HG03565 (cell line): ENCODE results near the gene ZNF629.
"Not testable (repeated sequence)": the region's sequence is repeated elsewhere in the genome, so short reads cannot be mapped to it uniquely, and the experiment has no call there.

Experiments
- ATAC-seq: cut with Tn5 transposase; IDR thresholded peaks from one replicate; pipeline ENCODE4 v1.9.1; 2021; ENCODE audit warnings: mild to moderate bottlenecking, moderate library complexity; ENCODE audit not compliant: unreplicated experiment

Gene ZNF629

DNA sequence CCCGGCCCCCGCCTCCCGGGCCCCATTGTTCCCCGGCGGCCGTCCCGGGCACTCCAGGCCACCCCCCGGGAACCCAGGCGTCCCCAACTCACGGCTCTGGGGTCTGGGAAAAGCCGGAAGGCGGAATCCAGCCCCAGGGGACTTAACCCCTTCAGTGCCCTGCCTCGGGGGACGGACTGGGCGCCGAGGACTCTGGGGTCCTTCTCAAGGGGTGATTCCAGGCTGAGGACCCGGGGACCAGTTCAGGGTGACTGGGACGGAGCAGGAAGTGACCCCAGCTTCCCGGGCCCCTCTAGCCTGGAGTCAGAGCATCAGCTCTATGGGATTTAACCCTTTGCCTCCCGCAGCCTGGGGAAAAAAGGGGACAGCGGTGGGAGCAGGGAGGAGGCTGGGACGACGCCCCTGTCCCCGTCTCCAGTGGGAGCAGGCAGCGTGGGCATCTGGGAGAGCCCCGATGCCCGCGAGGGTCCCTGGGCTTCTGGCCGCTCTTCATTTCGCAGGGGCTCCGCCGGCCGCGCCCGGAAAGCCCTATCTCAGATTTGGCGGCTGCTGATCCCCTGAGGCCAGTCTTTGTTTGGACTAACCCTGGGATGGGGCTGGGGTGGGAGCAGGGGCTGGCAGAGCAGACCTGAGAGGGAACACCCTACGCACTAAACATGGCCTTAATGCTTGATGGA, at the start of gene ZNF629:
ZNF629 (minus strand) TSS at position 270 of the 677 bp plus-strand sequence. CDS start 2,723 bp downstream, outside the sequence.
- ATAC-seq: no peak

DNA sequence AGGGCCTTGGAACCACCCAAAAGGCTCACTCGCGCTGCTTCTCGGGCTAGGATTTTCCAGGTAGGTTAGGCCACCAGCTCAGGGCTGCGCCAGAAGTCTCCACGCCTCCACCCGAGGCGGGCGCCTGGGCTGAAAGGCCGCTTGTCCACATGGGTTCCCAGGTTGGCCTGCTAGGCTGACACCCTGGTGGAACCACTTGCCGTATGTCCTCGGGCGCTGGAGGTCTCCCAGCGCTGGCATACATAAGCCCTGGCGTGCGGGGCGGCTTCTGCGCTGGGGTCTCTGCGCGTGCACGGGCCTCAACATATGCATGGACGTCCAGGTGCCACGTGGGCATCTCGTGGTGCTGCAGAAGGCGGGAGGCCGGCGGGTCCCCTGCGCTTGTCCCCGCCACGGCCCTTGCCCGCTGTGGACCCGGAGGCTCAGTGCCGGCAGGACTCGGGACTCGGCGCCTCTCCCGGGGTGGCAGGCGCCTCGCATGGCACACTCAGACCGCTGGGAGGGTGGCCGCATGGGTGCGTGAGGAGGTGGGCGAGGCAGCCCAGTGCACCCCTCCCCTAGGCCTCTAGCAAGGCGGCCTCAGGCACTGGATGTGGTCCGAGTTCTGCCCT, 47.2 kb upstream of the ZNF629 start:
- no peak for ATAC-seq

- no peak for ATAC-seq
Observed at GRCh38 chr16:30830072-30830417, 43.0 kb upstream of the ZNF629 start.

DNA sequence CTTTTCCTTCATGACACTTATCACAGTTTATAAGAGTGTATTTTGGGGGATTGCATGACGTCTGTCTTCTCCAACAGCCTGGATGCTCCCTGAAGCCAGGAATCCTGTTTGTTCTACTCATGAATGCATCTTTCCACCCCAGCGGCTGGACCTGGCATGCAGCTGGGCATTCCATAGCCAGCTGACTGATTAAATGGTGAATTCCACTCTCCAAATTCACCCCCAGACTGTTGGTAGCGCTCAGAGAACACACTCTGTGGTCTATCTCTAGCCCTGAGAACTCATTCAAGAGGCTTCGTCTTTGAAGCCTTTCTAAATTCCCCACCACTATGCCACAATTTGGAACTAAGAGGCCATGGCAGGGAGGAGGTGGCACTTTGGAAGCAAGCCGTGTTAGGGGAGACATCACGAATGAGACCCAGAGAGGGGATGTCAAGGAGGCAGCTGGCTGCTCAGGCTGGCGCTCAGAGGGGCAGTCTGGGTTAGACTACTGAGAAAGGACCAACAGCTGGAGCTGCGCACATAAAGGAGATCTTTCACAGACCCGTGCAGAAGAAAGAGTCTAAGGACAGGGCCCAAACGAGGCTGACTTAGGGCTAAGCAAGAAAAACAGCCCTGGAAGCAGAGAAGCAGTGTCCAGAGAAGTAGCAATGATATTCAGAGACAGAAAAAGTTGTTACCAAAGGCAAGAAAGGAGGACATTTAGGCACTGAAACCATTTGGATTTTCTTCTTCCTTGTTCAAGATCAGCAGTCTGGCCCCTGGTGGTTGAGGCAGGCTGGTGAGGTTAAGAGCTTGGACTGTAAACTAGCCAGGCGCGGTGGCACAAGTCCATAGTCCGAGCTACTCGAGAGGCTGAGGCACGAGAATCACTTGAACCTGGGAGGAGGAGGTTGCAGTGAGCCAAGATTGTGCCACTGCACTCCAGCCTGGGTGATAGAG, 42.4 kb upstream of the ZNF629 start:
- no peak for ATAC-seq

DNA sequence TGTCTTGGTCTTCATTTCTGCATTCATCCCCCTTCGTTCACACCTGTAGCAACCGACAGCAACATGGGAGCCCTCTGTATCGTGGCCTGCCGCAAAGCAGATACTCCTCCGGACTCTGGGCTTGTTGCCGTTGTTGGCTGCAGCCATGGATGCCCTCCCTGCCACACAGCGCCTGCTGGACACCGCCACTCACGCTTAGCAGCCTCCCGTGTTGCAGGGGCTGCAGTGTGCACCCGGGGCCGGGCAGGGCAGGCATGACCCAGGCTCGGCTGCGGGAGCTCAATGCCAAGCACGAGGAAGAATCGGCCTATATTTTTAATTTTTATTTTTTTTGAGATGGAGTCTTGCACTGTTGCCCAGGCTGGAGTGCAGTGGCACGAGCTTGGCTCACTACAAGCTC, 34.9 kb upstream of the ZNF629 start:
- ATAC-seq: no peak

DNA sequence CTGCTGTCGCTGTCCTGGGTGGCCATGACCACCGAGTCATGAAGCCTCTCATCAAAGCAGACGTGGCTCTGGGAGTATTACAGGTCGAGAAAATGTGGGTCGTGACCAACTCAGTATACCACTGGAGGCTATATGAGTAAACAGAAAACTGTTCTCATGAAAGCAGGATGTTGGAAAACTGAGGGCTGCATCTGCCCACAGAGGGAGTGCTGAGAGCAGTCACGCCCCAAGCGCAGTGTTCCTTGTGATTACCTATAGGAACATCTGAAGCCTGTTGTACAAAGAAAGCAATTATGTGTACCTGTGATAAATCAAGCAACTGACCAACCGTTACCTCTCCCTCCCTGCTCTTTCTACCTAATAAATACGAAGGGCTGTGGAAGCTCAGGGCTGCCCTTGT, 34.4 kb upstream of the ZNF629 start:
- not testable (repeated sequence) for ATAC-seq

- ATAC-seq: no peak
Observed at GRCh38 chr16:30820952-30821421, 34.0 kb upstream of the ZNF629 start.

- ATAC-seq: no peak
Observed at GRCh38 chr16:30816769-30817168, 29.8 kb upstream of the ZNF629 start.

GRCh38 chr16:30813821-30814189, 26.8 kb upstream of the ZNF629 start:
- no peak for ATAC-seq

DNA sequence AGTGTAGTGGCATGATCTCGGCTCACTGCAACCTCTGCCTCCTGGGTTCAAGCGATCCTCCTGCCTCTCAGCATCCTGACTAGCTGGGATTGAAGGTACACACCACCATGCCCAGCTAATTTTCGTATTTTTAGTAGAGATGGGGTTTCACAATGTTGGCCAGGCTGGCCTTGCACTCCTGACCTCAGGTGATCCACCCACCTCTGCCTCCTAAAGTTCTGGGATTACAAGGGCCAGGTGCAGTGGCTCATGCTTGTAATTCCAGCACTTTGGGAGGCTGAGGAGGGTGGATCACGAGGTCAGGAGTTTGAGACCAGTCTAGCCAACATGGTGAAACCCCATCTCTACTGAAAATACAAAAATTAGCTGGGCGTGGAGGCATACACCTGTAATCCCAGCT, 22.7 kb upstream of the ZNF629 start:
- not testable (repeated sequence) for ATAC-seq

DNA sequence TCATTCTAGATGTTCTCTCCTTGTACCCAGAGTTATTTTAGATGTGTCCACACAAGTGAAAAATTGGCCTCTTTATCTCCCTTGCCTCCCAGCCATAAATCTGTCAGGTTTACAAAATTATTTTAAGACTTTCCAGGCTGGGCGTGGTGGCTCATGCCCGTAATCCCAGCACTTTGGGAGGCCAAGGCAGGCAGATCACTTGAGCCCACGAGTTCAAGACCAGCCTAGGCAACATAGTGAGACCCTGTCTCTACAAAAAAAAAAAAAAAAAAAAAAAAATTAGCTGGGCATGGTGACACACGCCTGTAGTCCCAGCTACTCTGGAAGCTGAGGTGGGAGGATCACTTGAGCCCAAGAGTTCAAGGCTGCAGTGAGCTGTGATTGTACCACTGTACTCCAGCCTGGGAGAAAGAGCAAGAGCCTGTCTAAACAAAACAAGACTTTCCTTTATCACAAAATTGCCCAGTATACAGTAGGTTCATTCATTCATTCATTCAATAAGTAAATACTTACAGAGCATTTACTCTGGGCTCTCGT, 22.0 kb upstream of the ZNF629 start:
- not testable (repeated sequence) for ATAC-seq

DNA sequence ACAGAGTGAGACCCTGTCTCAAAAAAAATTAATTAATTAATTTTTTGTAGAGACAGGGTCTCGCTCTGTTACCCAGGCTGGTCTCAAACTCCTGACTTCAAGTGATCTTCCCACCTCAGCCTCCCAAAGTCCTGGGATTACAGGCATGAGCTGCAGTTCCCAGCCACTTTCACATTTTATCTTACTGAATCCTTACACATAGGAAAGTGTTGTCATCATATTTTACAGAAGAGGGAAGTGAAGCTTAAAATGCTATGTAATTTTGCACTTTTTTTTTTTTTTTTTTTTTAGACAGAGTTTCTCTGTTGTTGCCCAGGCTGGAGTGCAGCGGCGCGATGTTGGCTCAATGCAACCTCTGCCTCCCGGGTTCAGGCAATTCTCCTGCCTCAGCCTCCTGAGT, 21.1 kb upstream of the ZNF629 start:
- no peak for ATAC-seq

- no peak for ATAC-seq
Observed at GRCh38 chr16:30805370-30806169, 18.6 kb upstream of the ZNF629 start.

DNA sequence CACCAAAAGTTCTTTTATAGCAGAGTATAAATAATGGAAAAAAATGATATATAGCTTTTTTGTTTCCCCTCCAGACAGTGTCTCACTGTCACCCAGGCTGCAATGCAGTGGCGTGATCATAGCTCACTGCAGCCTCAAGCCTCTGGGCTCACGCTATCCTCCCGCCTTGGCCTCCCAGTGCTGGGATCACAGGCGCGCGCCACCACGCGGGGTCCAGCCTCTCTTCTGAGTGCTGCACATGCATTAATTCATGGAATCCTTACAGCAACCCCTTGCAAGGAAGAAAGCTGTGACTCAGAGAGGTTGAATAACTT, 18.0 kb upstream of the ZNF629 start:
- no peak for ATAC-seq

- ATAC-seq: no peak
Observed at GRCh38 chr16:30802936-30803335, 15.9 kb upstream of the ZNF629 start.

GRCh38 chr16:30797670-30798309, 10.8 kb upstream of the ZNF629 start:
- ATAC-seq: no peak

GRCh38 chr16:30794634-30795033, 7.6 kb upstream of the ZNF629 start:
- no peak for ATAC-seq

DNA sequence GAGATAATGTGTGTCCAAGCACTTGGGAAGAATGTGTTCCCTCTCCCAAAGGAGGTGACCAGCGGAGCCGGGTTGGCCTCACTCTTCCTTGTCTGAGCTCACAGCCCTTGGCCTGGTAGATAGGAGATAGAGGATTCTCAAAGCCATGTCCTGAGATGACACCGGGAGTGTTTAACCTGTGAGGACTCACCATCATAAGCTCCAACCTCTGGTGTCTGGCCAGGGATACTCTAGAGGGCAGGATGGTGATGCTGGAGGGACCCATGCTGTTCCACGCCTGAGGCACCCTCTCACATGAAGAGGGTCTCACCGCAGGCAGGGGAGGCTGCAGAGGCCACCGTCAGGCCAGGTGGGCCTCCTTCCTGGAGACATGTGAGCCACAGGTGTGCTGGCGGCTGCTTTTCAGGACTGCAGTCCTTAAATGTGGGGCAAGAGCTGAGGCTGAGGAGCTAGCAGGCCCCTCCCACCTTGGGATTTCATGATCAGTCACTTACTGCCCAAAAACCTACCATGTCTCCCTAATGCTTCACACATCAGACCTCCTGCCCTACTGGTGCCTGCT, 6.6 kb upstream of the ZNF629 start:
- ATAC-seq: no peak

- no peak for ATAC-seq
Observed at GRCh38 chr16:30787613-30788378, 791 bp upstream of the ZNF629 start.
